Left ventricle myocardium superior (tissue), 1 donor: ENCODE results near the gene ATP13A5. TPM values are rescaled to one million over a fixed set of nuclear protein-coding genes. Genes with fewer than 3 reads are reported as not detected.

Experiments used
- ATAC-seq: fragments of 200-7000 bp; cut with Tn5 transposase; one replicate; pipeline ENCODE4 v1.9.1; 2020; ENCODE audit warnings: mild to moderate bottlenecking, moderate library complexity
- DNase-seq: peaks from one replicate; pipeline ENCODE4 v3.0.0-alpha.2; 2020
- intact Hi-C: fragments of 100-400 bp; cut with micrococcal nuclease; formaldehyde crosslinking; loops from one replicate; pipeline ENCODE4 v1.11.0; 2022
- total RNA-seq: library from RNA; stranded (reverse); fragmentation: NEBNext Ultra II Directional; extraction: Animal tissue kit (Norgen Biotek cat#: 25700); gene quantifications from one replicate; pipeline ENCODE4 v1.2.1, GENCODE V29; 2021
- donor health status: DM: no; HTN: yes; CAD: no; lungs with severe emphysema.

The ATP13A5 gene
- total RNA-seq, 1 donor from 2014 or later, result not detected

DNA sequence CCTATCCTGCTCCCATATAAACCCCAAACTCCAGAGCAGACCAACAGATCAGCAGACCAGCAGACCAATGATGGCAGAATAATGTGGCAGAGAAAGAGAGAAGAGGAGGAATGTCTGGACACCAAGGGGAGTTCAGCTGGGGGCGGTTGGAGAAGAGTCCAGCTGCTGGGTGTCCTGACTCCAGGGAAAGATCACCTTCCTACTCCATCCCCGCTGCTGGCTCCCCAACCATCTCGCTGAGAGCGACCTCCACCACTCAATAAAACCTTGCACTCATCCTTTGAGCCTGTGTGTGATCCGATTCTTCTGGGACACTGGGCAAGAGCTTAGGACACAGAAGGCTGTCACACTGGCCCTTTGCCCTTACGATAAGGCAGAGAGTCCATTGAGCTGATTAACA lies 150.3 kb downstream of the ATP13A5 start:
- ATAC-seq (no peak), DNase-seq (no peak)
- intact Hi-C loops, result no loop called here

DNA sequence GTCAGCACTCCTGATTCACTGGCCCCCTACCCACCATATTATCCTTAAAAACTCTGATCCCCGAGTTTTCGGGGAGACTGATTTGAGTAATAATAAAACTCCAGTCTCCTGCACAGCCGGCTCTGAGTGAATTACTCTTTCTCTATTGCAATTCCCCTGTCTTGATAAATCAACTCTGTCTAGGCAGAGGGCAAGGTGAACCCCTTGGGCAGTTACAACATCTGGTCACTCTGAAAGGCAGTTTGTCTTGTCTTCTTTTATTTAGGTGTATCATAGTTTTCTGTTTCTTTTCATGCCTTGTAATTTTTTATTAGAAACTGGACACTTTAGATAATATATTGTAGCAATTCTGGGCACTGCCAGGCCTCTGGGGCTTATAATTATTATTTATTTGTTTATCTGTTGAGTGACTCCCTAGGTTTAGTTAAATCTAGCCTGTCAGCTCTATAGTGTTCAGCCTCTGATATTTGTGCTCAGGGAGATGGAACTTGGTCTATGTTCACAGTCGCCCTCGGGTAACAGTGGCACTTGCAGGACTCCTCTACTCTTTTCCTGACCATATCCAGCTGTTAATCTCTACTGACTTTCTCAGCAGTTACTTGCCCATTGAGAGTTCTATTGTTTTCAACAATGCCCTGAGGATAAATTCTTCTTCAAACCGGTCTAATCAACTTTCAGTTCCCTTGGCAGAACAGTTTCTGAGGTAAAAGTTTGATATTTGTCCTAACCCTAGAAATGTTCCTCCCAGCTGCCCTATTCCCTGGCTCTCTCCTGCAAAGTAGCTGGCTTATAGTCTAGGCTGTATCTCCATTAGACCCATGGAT lies 153.0 kb downstream of the ATP13A5 start:
- ATAC-seq, result no peak
- DNase-seq, result no peak
- intact Hi-C loops, result no loop called here

Other genes starting within 250 kb of the ATP13A5 start
- 4.9 TPM for gene PLAAT1, start 137.5 kb downstream of the ATP13A5 start, total RNA-seq
- 0.64 TPM for gene ATP13A4, start 176.1 kb upstream of the ATP13A5 start, total RNA-seq
- gene OPA1, start 214.5 kb upstream of the ATP13A5 start, total RNA-seq, result 131 TPM